HepG2 (cell line): ENCODE data around the gene ZBTB46. TPM values are rescaled to one million over a fixed set of nuclear protein-coding genes. Genes with fewer than 3 reads are reported as not detected.

ENCODE experiments used
- ASH2L ChIP-seq: fragments of 300-600, 200-600 bp; sonication (generic); IDR thresholded peaks from 2 replicates; pipeline ENCODE4 v1.7.0; 2017; ENCODE audit warnings: low read depth, mild to moderate bottlenecking, moderate library complexity, mixed read lengths, low read length; ENCODE audit not compliant: insufficient read length
- CCAR2 ChIP-seq: fragments of 200-400 bp; formaldehyde crosslinking; optimal IDR thresholded peaks from 2 replicates; pipeline ENCODE3; 2018; ENCODE audit warnings: low read depth, mild to moderate bottlenecking, low read length, moderate library complexity
- CREB1 ChIP-seq, 2 experiments: fragments of 450-650 bp in 1 of 2; IDR thresholded peaks; 2 replicates each; pipeline ENCODE4 v1.6.1; 2016 to 2017; ENCODE audit warnings: control low read depth in 1 of 2, mild to moderate bottlenecking in 1 of 2, missing compliant biosample characterization in 1 of 2, missing genetic modification characterization in 1 of 2
- KDM1A ChIP-seq: IDR thresholded peaks from 2 replicates; pipeline ENCODE4 v1.6.1; 2016; ENCODE audit warnings: missing compliant biosample characterization
- KLF15 ChIP-seq: sonication (generic); formaldehyde crosslinking; IDR thresholded peaks from 2 replicates; pipeline ENCODE4 v1.8.1; 2023; ENCODE audit warnings: borderline replicate concordance, mild to moderate bottlenecking, inconsistent platforms, missing genetic modification reagents, mixed read lengths
- KLF6 ChIP-seq: IDR thresholded peaks from 2 replicates; pipeline ENCODE4 v1.8.0; 2016; ENCODE audit warnings: missing biosample characterization, missing genetic modification reagents
- NPAS2 ChIP-seq: sonication (generic); formaldehyde crosslinking; IDR thresholded peaks from 2 replicates; pipeline ENCODE4 v1.8.0; 2022; ENCODE audit warnings: mild to moderate bottlenecking, missing genetic modification reagents, borderline replicate concordance
- PBX2 ChIP-seq: IDR thresholded peaks from 2 replicates; pipeline ENCODE4 v1.6.1; 2016; ENCODE audit warnings: control low read depth
- RARA ChIP-seq: IDR thresholded peaks from 2 replicates; pipeline ENCODE4 v1.6.1; 2016; ENCODE audit warnings: missing genetic modification reagents, missing compliant biosample characterization
- SIN3A ChIP-seq: IDR thresholded peaks from 2 replicates; pipeline ENCODE4 v1.6.1; 2011; ENCODE audit warnings: low read depth, mild to moderate bottlenecking, control low read depth, low read length, borderline replicate concordance
- SRY ChIP-seq: sonication (generic); formaldehyde crosslinking; IDR thresholded peaks from 2 replicates; pipeline ENCODE4 v1.8.0; 2022; ENCODE audit warnings: mild to moderate bottlenecking, missing genetic modification reagents
- ZNF10 ChIP-seq: sonication (generic); formaldehyde crosslinking; IDR thresholded peaks from 2 replicates; pipeline ENCODE4 v1.4.0; 2020; ENCODE audit warnings: mild to moderate bottlenecking, low read depth, missing genetic modification reagents, borderline replicate concordance
- ZNF280B ChIP-seq: sonication (generic); formaldehyde crosslinking; IDR thresholded peaks from 2 replicates; pipeline ENCODE4 v1.5.0; 2020; ENCODE audit warnings: missing genetic modification reagents, mild to moderate bottlenecking, borderline replicate concordance
- ZNF318 ChIP-seq: sonication (generic); formaldehyde crosslinking; IDR thresholded peaks from 2 replicates; pipeline ENCODE4 v1.4.0; 2020; ENCODE audit warnings: mild to moderate bottlenecking, missing genetic modification reagents
- ZNF343 ChIP-seq: sonication (generic); formaldehyde crosslinking; IDR thresholded peaks from 2 replicates; pipeline ENCODE4 v1.4.0; 2020; ENCODE audit warnings: mild to moderate bottlenecking, missing genetic modification reagents
- ZNF530 ChIP-seq: sonication (generic); formaldehyde crosslinking; IDR thresholded peaks from 2 replicates; pipeline ENCODE4 v1.5.0; 2020; ENCODE audit warnings: low read depth, mild to moderate bottlenecking, missing genetic modification reagents
- ZNF777 ChIP-seq: sonication (generic); formaldehyde crosslinking; IDR thresholded peaks from 2 replicates; pipeline ENCODE4 v1.4.0; 2020; ENCODE audit warnings: missing genetic modification reagents
- polyA plus RNA-seq, 8 experiments: library from polyadenylated mRNA; depleted of rRNA in 3 of 8; stranded (reverse) in 7 of 8; unstranded in 1 of 8; fragments of >200 nt; fragmentation: Illumina TruSeq in 4 of 8; extraction: Trizol in 4 of 8; gene quantifications; 2 replicates each; pipeline versions ENCODE4 v1.2.1 to v1.2.3, GENCODE V29; 2011 to 2016; ENCODE audit warnings: low read depth in 4 of 8, missing spikeins in 1 of 8, mixed read lengths in 1 of 8; ENCODE audit not compliant: insufficient read depth in 1 of 8
- total RNA-seq, 5 experiments: library from RNA; depleted of rRNA; stranded (reverse); fragments of >200 nt; fragmentation: Illumina TruSeq; extraction: Trizol; gene quantifications; 2 replicates each; pipeline ENCODE4 v1.2.3, GENCODE V29; 2016; ENCODE audit warnings: low read depth in 1 of 5

ZBTB46 gene
- total and polyA plus RNA-seq, 2 of the 13 experiments (the other 11 are each of a cell fraction or from before 2014, with no cell fraction given), result 1.6 to 13.5 TPM

- TF ChIP-seq NPAS2, result no peak
- TF ChIP-seq SIN3A, result peak; percentile 95
- peak; percentile 74 for TF ChIP-seq CCAR2
- peak; percentile 72; the same call in 1 of the 2 replicates for TF ChIP-seq ZNF777 (CRISPR knock-in tag)
- peak; percentile 96 for TF ChIP-seq ZNF343 (CRISPR knock-in tag)
- 0 out of 2 replicates have a peak, but pooled peaks have one; percentile 14 for TF ChIP-seq KDM1A
- peak; percentile 99 for TF ChIP-seq KLF6 (CRISPR knock-in tag)
- TF ChIP-seq ASH2L, result peak; percentile 47
- TF ChIP-seq ZNF280B, result no peak; the same call in 1 of the 2 replicates
- TF ChIP-seq ZNF10, result no peak; the same call in 1 of the 2 replicates
- TF ChIP-seq PBX2 (CRISPR knock-in tag), result no peak
- TF ChIP-seq CREB1 (IDR thresholded peaks at IDR 0.05), result no peak
- TF ChIP-seq CREB1 (CRISPR knock-in tag; IDR thresholded peaks at IDR 0.05), result no peak
- TF ChIP-seq KLF15 (CRISPR knock-in tag), result peak; percentile 97
- peak; percentile 72 for TF ChIP-seq SRY (CRISPR knock-in tag)
- TF ChIP-seq RARA (CRISPR knock-in tag), result peak; percentile 80
- peak; percentile 82; the same call in 1 of the 2 replicates for TF ChIP-seq ZNF530 (CRISPR knock-in tag)
- TF ChIP-seq ZNF318 (CRISPR knock-in tag), result peak; percentile 30
Observed at GRCh38 chr20:63740627-63741353, 90.3 kb downstream of the ZBTB46 start (continued).
